GM19351 (cell line): ENCODE results near the gene PTEN.
A peak's percentile ranks its signal among the peaks of the same experiment; 100 is the strongest.
"Not testable (repeated sequence)": the region's sequence is repeated elsewhere in the genome, so short reads cannot be mapped to it uniquely, and the experiment has no call there.

Experiments used
- ATAC-seq: cut with Tn5 transposase; IDR thresholded peaks from one replicate; pipeline ENCODE4 v1.9.1; 2021; ENCODE audit warnings: mild to moderate bottlenecking, moderate library complexity; ENCODE audit not compliant: unreplicated experiment

PTEN gene

GRCh38 chr10:87844837-87845623 lies 18.4 kb upstream of the PTEN start:
- no peak for ATAC-seq

- no peak for ATAC-seq
Observed at GRCh38 chr10:87845624-87845998, 17.8 kb upstream of the PTEN start.

DNA sequence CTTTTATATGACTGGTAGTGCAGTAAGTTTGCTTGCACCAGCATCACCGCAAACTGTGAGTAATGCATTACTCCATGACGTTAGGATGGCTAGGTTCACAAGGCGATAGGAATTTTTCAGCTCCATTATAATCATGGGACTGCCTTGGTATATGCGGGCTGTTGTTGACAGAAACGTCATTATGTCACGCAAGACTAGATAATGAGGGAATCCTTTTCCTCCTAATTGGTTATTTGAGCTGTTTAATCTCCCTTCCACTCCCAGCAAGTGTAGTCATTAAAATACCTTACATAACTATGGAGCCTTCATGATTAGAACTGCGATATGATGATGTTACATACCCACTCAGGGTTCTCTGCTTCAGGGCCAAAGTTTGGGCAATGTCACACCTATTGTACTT lies 17.4 kb upstream of the PTEN start:
- ATAC-seq = no peak

DNA sequence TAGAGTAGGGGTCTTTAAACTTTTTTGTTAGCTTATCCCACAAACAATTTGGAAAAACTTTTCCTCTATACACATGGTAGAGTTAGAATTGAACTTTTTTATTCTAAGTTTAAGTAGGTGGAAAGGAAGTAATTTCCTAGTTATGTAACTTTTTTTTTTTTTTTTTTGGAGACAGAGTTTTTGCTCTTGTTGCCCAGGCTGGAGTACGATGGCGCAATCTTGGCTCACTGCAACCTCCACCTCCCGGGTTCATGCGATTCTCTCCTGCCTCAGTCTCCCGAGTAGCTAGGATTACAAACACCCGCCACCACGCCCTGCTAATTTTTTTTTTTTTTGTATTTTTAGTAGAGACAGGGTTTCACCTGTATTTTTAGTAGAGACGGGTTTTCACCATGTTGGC lies 16.7 kb upstream of the PTEN start:
- ATAC-seq = not testable (repeated sequence)

GRCh38 chr10:87847550-87847949 lies 15.9 kb upstream of the PTEN start:
- no peak for ATAC-seq

DNA sequence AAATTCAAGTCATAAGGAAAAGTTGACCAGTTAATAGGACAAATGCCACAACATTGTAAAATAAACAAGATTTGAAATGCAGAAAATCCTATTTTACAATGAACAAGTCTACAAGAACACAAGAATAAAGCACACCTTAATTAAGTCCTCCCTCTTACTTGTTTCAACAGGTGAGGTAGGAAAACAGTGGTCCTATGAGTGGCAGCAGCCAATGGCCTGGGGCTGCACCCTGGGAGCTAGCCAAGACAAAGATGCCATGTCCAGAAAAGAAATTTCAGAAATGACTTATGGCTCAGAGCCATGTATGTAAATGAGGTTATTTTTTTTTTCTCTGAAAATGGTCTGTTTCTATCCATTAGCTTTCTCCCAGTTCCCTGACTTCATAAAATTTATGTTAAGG lies 14.4 kb upstream of the PTEN start:
- ATAC-seq = no peak

- ATAC-seq = no peak
Observed at GRCh38 chr10:87850742-87851205, 12.7 kb upstream of the PTEN start.

- no peak for ATAC-seq
Observed at GRCh38 chr10:87852089-87852488, 11.3 kb upstream of the PTEN start.

DNA sequence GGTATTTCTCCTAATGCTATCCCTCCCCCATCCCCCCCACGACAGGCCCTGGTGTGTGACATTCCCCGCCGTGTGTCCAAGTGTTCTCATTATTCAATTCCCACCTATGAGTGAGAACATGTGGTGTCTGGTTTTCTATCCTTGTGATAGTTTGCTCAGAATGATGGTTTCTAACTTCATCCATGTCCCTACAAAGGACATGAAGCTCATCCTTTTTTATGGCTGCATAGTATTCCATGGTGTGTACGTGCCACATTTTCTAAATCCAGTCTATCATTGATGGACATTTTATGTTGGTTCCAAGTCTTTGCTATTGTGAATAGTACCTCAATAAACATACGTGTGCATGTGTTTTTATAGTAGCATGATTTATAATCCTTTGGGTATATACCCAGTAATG lies 8.2 kb upstream of the PTEN start:
- not testable (repeated sequence) for ATAC-seq

DNA sequence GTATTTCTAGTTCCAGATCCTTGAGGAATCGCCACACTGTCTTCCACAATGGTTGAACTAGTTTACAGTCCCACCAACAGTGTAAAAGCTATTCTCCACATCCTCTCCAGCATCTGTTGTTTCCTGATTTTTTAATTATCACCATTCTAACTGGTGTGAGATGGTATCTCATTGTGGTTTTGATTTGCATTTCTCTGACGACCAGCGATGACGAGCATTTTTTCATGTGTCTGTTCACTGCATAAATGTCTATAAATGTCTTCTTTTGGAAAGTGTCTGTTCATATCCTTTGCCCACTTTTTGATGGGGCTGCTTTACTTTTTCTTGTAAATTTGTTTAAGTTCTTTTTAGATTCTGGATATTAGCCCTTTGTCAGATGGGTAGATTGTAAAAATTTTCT lies 7.8 kb upstream of the PTEN start:
- not testable (repeated sequence) for ATAC-seq

GRCh38 chr10:87860156-87860795 lies 3.1 kb upstream of the PTEN start:
- ATAC-seq = no peak

DNA sequence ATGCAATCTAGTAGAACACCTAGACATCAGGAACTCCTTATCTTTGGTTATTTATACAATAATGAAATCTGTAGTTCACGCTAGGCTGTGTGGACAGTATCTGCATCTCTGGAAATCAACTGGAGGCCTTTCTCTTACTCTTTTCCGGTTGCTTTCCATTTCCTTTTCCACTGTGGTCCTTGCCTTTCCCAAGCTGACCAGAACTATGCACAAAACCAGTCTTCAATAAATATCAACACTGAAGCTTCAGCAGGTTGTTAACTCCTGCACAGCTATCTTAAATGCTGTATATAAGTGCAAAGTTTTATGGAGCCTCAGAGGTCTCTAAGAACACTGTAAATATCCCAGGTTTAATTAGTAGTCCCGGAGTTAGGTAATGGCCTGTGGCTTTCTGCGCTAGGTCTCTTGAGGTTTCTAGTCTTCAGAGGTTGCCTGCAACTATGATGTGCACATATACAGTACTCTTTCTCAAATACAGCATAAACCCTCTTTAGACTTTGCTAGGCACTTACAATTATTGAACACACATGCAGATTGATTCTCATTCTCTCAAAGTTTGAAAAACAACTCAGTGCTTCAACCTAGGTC lies 2.5 kb upstream of the PTEN start:
- ATAC-seq = no peak

DNA sequence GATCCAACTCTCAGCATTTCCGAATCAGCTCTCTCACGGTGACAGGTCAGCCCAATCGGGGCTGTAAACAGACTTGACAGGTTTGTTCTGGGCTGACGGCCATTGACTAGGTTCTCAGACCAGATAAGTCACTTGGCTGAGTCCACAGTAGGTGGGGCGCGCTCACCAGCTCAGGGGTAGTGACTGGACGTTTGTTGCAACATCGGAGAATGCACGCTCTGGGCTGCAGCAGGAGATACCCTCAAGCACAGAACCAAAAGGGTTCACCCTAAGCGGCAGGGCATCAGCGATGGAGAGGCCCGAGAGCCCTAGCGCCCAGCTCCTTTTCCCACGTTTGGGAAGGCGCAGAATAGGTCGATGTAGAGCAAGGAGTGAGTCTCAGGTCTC lies 1.9 kb upstream of the PTEN start:
- peak; percentile 18 for ATAC-seq

DNA sequence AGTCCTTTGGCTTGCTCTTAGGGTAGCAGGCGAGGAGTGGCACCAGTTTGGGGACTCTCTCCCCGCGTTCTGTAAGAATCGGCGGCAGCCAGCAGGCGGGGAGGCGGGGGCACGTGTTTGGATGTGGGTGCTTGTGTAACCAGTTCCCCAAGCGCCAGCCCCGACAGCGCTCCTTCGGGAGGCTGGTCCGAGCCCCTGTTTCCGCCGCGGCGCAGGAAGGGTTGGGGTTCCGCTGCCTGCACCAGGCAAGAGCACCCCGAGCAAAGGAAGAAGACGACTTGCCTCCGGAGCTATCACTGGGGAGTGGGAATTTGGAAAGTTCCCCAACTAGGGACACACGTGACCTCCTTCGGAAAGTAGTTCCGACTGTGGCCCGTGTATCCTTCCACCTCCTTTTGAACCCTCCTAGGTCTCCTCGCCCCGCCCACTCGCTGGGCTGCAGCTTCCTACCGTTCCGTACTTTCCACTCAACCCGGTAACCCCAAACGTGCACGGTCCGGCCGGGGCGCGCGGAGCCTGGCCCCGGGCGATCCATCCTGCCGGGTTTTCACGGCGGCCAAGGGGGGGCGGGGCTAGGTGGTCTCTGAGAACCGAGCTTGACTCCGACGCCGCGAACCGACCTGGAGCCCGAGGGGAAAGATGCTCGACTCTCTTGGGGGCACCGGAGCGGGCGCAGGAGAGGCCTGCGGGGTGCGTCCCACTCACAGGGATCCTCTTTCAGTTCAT lies 1.3 kb upstream of the PTEN start:
- peak; percentile 51 for ATAC-seq

- ATAC-seq = peak; percentile 15
Observed at GRCh38 chr10:87862679-87863052, 759 bp upstream of the PTEN start.

DNA sequence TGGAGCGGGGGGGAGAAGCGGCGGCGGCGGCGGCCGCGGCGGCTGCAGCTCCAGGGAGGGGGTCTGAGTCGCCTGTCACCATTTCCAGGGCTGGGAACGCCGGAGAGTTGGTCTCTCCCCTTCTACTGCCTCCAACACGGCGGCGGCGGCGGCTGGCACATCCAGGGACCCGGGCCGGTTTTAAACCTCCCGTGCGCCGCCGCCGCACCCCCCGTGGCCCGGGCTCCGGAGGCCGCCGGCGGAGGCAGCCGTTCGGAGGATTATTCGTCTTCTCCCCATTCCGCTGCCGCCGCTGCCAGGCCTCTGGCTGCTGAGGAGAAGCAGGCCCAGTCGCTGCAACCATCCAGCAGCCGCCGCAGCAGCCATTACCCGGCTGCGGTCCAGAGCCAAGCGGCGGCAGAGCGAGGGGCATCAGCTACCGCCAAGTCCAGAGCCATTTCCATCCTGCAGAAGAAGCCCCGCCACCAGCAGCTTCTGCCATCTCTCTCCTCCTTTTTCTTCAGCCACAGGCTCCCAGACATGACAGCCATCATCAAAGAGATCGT lies 598 bp downstream of the PTEN start:
- not testable (repeated sequence) for ATAC-seq

GRCh38 chr10:87864496-87865059 lies 1.2 kb downstream of the PTEN start:
- ATAC-seq = no peak

DNA sequence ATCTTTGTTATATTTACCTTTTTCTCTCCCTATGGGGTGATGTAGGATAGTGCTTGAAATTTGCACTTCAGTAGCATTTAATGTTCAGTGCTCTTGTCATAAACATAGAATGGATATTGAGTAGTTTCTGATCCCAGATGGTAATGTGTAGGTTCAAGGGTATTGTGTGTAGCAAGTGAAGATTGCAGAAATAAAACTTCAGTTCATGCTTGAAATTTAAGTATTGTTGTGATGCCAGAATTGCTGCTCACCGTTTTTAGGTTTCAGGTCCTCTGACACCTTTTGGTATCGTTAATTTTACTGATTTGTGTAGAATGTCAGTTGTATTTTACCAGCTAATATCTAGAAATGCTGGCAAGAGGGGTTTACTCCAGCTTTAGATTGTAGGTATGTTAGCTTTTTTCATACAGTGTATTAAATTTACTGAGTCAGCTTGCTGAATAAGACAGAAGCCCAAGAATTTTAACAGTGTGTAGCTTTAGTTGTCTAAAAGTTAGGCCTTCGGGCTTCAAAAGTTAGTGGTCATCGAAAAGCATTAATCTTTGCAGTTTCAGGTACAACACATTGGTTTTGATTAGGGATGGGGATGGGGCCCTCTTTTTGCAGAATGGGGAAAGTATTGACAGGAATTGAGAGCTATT lies 1.9 kb downstream of the PTEN start:
- ATAC-seq = no peak

- no peak for ATAC-seq
Observed at GRCh38 chr10:87866412-87866974, 3.1 kb downstream of the PTEN start.

DNA sequence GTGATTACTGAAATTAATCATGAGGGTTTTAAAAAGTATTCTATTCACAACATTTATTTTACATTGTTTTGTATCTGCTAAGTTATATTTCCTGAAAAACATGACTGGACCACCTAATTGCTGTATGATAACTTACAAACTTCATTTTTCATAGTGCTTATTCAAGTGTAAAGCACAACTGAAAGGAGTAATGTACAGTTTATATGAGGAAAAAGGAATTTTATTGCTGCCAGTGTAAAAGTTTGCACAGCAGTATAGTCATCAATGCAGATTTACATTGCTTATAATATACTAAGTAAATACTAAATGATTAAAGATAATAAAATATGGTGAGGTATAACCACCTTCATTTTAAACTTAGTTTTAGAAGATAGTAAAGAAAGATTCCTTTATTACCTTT lies 4.0 kb downstream of the PTEN start:
- no peak for ATAC-seq
